GM06990 (cell line): ENCODE measurements around the gene IL26.
A peak's percentile ranks its signal among the peaks of the same experiment; 100 is the strongest.

Experiments
- DNase-seq: peaks from one replicate; pipeline ENCODE4 v3.0.0-alpha.2; 2011; ENCODE audit not compliant: insufficient read length; ENCODE audit errors: extremely low read depth
- H3K27me3 ChIP-seq: replicated peaks from 2 replicates; pipeline ENCODE4 v1.6.0; 2011; ENCODE audit warnings: low read length; ENCODE audit not compliant: control insufficient read depth, insufficient read depth
- H3K36me3 ChIP-seq: 2 replicates; pipeline ENCODE4 v1.5.1; 2011; ENCODE audit warnings: low read length; ENCODE audit not compliant: control insufficient read depth, insufficient read depth
- H3K4me3 ChIP-seq: replicated peaks from 2 replicates; pipeline ENCODE4 v1.5.1; 2011; ENCODE audit warnings: low read depth, mild to moderate bottlenecking, control low read depth, low read length
- CTCF ChIP-seq: IDR thresholded peaks from 2 replicates; pipeline ENCODE4 v1.5.1; 2011; ENCODE audit warnings: low read length, control low read depth, mild to moderate bottlenecking, inconsistent platforms; ENCODE audit not compliant: insufficient read depth, poor library complexity, severe bottlenecking

Gene IL26

GRCh38 chr12:68170726-68171125 lies 54.9 kb downstream of the IL26 start:
- Histone ChIP-seq H3K4me3 (no peak overlapping the region), H3K36me3 (no peaks in the 10 kb centered on the region), H3K27me3 (no peaks in the 10 kb centered on the region)
- no peak for TF ChIP-seq CTCF
- no peak for DNase-seq

- no peaks in the 10 kb centered on the region for H3K27me3 ChIP-seq
- no peak overlapping the region for H3K4me3 ChIP-seq
- no peaks in the 10 kb centered on the region for H3K36me3 ChIP-seq
- no peak for DNase-seq
- no peak for TF ChIP-seq CTCF
These were observed 56.3 kb downstream of the IL26 start for GRCh38 chr12:68169213-68169889.

GRCh38 chr12:68166317-68166831 lies 59.2 kb downstream of the IL26 start:
- H3K36me3 ChIP-seq, result no peaks in the 10 kb centered on the region
- no peak overlapping the region for H3K4me3 ChIP-seq
- no peaks in the 10 kb centered on the region for H3K27me3 ChIP-seq
- DNase-seq, result no peak
- TF ChIP-seq CTCF, result no peak

GRCh38 chr12:68163560-68164081 lies 62.0 kb downstream of the IL26 start:
- no peaks in the 10 kb centered on the region for H3K36me3 ChIP-seq
- no peak overlapping the region for H3K4me3 ChIP-seq
- no peaks in the 10 kb centered on the region for H3K27me3 ChIP-seq
- peak; percentile 36 for DNase-seq
- no peak for TF ChIP-seq CTCF

- no peaks in the 10 kb centered on the region for H3K27me3 ChIP-seq
- no peak for TF ChIP-seq CTCF
These were observed 63.2 kb downstream of the IL26 start for GRCh38 chr12:68162374-68162773.

More at GRCh38 chr12:68162374-68162773, 63.2 kb downstream of the IL26 start:
- H3K4me3 ChIP-seq, result no peak overlapping the region
- H3K36me3 ChIP-seq, result no peaks in the 10 kb centered on the region
- DNase-seq, result no peak
